IMR-90 (cell line): ENCODE measurements around the gene PROCR. TPM values are rescaled to one million over a fixed set of nuclear protein-coding genes. Genes with fewer than 3 reads are reported as not detected.

Source experiments
- ATAC-seq: fragments of 200-7000 bp; cut with Tn5 transposase; 2 replicates; pipeline ENCODE4 v1.9.1; 2020; ENCODE audit warnings: low read depth, mild to moderate bottlenecking, moderate library complexity
- BruUV-seq: library from RNA; stranded (reverse); fragments of 400-500 nt; replicated peaks from 2 replicates; lab custom pipeline; 2021; lab: Mats Ljungman, UMichigan
- CTCF ChIA-PET: fragments of 300-600 bp; formaldehyde crosslinking; extraction: SDS; loops from one replicate; lab custom pipeline; 2021; ENCODE audit warnings: antibody characterized with exemption; lab: Yijun Ruan, JAX
- POLR2A ChIA-PET: fragments of 300-600 bp; sonication (Branson Sonifier 250); formaldehyde crosslinking; loops from one replicate; lab custom pipeline; 2022; ENCODE audit warnings: antibody characterized with exemption; ENCODE audit not compliant: unreplicated experiment; lab: Charles Lee
- DNase-seq: peaks from one replicate; pipeline ENCODE4 v3.0.0; 2013
- H2AFZ ChIP-seq: replicated peaks from 2 replicates; pipeline ENCODE3; 2013; ENCODE audit warnings: low read length, mild to moderate bottlenecking; ENCODE audit not compliant: poor library complexity
- H2AK5ac ChIP-seq: 2 replicates; pipeline ENCODE4 v1.6.1; 2013; ENCODE audit warnings: low read depth, low read length, inconsistent platforms
- H2AK9ac ChIP-seq: replicated peaks from 2 replicates; pipeline ENCODE3; 2013; ENCODE audit warnings: mild to moderate bottlenecking, low read depth, low read length, moderate library complexity; ENCODE audit not compliant: poor library complexity
- H2BK120ac ChIP-seq: 2 replicates; pipeline ENCODE4 v1.6.1; 2013; ENCODE audit warnings: low read depth, low read length, inconsistent platforms
- H2BK15ac ChIP-seq: 3 replicates; pipeline ENCODE4 v1.6.1; 2013; ENCODE audit warnings: low read depth, low read length, inconsistent platforms
- H2BK20ac ChIP-seq: 2 replicates; pipeline ENCODE4 v1.6.1; 2013; ENCODE audit warnings: low read depth, mild to moderate bottlenecking, inconsistent platforms, low read length, moderate library complexity
- H2BK5ac ChIP-seq: 2 replicates; pipeline ENCODE4 v1.6.1; 2013; ENCODE audit warnings: mild to moderate bottlenecking, low read depth, low read length, inconsistent platforms; ENCODE audit not compliant: poor library complexity, severe bottlenecking
- H3K14ac ChIP-seq: replicated peaks from 2 replicates; pipeline ENCODE4 v1.6.1; 2013; ENCODE audit warnings: low read depth, low read length, inconsistent platforms
- H3K18ac ChIP-seq: 2 replicates; pipeline ENCODE4 v1.6.1; 2013; ENCODE audit warnings: low read depth, low read length, control low read depth
- H3K23ac ChIP-seq: 2 replicates; pipeline ENCODE4 v1.6.1; 2013; ENCODE audit warnings: low read depth, low read length, inconsistent platforms
- H3K27ac ChIP-seq: 2 replicates; pipeline ENCODE4 v1.5.1; 2013; ENCODE audit warnings: mild to moderate bottlenecking, control low read depth, low read length; ENCODE audit not compliant: insufficient read depth
- H3K27me3 ChIP-seq: 2 replicates; pipeline ENCODE4 v1.6.1; 2013; ENCODE audit warnings: low read length; ENCODE audit not compliant: control insufficient read depth, insufficient read depth
- H3K36me3 ChIP-seq: 2 replicates; pipeline ENCODE4 v1.6.1; 2013; ENCODE audit warnings: low read length, mixed read lengths; ENCODE audit not compliant: control insufficient read depth, insufficient read depth
- H3K4ac ChIP-seq: 2 replicates; pipeline ENCODE4 v1.6.1; 2013; ENCODE audit warnings: low read depth, low read length, inconsistent platforms
- H3K4me1 ChIP-seq: 2 replicates; pipeline ENCODE4 v1.6.1; 2013; ENCODE audit warnings: low read length, mixed read lengths; ENCODE audit not compliant: control insufficient read depth, insufficient read depth
- H3K4me2 ChIP-seq: 2 replicates; pipeline ENCODE4 v1.6.1; 2013; ENCODE audit warnings: low read depth, mild to moderate bottlenecking, control low read depth, low read length, moderate library complexity
- H3K4me3 ChIP-seq: 2 replicates; pipeline ENCODE4 v1.5.1; 2013; ENCODE audit warnings: low read depth, mild to moderate bottlenecking, control low read depth, low read length, moderate library complexity; ENCODE audit not compliant: insufficient read depth
- H3K56ac ChIP-seq: 2 replicates; pipeline ENCODE4 v1.6.1; 2013; ENCODE audit warnings: low read length, inconsistent platforms; ENCODE audit not compliant: insufficient read depth; ENCODE audit errors: extremely low read depth
- H3K79me1 ChIP-seq, 2 experiments: 2 replicates each; pipeline ENCODE4 v1.6.1; 2013; ENCODE audit warnings: low read length in 2 of 2, inconsistent platforms in 1 of 2, low read depth in 1 of 2
- H3K9ac ChIP-seq: 2 replicates; pipeline ENCODE4 v1.6.1; 2013; ENCODE audit warnings: low read depth, low read length, control low read depth
- H3K9me1 ChIP-seq: 2 replicates; pipeline ENCODE4 v1.6.1; 2013; ENCODE audit warnings: low read length, inconsistent platforms; ENCODE audit not compliant: insufficient read depth
- H3K9me3 ChIP-seq: 2 replicates; pipeline ENCODE4 v1.6.1; 2013; ENCODE audit warnings: low read length; ENCODE audit not compliant: control insufficient read depth, insufficient read depth
- H4K20me1 ChIP-seq: 2 replicates; pipeline ENCODE4 v1.6.1; 2013; ENCODE audit warnings: low read length, inconsistent platforms; ENCODE audit not compliant: insufficient read depth
- H4K5ac ChIP-seq: 2 replicates; pipeline ENCODE4 v1.6.1; 2013; ENCODE audit warnings: mild to moderate bottlenecking, low read depth, low read length, control low read depth
- H4K8ac ChIP-seq, 2 experiments: 2 replicates each; pipeline ENCODE4 v1.6.1; 2013; ENCODE audit warnings: low read depth in 2 of 2, low read length in 2 of 2, control low read depth in 1 of 2, inconsistent platforms in 1 of 2
- H4K91ac ChIP-seq: 2 replicates; pipeline ENCODE4 v1.6.1; 2013; ENCODE audit warnings: low read depth, low read length, inconsistent platforms; ENCODE audit not compliant: insufficient read depth
- BHLHE40 ChIP-seq: fragments of 150-350 bp; IDR thresholded peaks from 2 replicates; pipeline ENCODE4 v1.6.1; 2016; ENCODE audit warnings: mild to moderate bottlenecking, low read depth, low read length
- CEBPB ChIP-seq: IDR thresholded peaks from 2 replicates; pipeline ENCODE4 v1.6.1; 2012; ENCODE audit warnings: low read depth, low read length, improper control_type of control experiment
- CHD1 ChIP-seq: IDR thresholded peaks from 2 replicates; pipeline ENCODE4 v1.6.1; 2012; ENCODE audit warnings: low read depth, low read length, improper control_type of control experiment
- ELK1 ChIP-seq: fragments of 150-350 bp; IDR thresholded peaks from 2 replicates; pipeline ENCODE4 v1.6.1; 2016; ENCODE audit warnings: low read depth, mild to moderate bottlenecking, low read length, moderate library complexity, borderline replicate concordance
- FOS ChIP-seq: fragments of 150-350 bp; IDR thresholded peaks from 2 replicates; pipeline ENCODE4 v1.6.1; 2016; ENCODE audit warnings: low read depth, low read length
- MAFK ChIP-seq: IDR thresholded peaks from 2 replicates; pipeline ENCODE4 v1.6.1; 2012; ENCODE audit warnings: low read depth, low read length, improper control_type of control experiment
- MAZ ChIP-seq: IDR thresholded peaks from 2 replicates; pipeline ENCODE4 v1.6.1; 2012; ENCODE audit warnings: low read depth, mild to moderate bottlenecking, low read length, improper control_type of control experiment, moderate library complexity, borderline replicate concordance
- MXI1 ChIP-seq: IDR thresholded peaks from 2 replicates; pipeline ENCODE4 v1.6.1; 2012; ENCODE audit warnings: low read depth, mild to moderate bottlenecking, low read length, moderate library complexity, borderline replicate concordance
- NFE2L2 ChIP-seq: fragments of 150-350 bp; IDR thresholded peaks from 2 replicates; pipeline ENCODE4 v1.6.1; 2016; ENCODE audit warnings: low read depth, mild to moderate bottlenecking, low read length
- POLR2A ChIP-seq: IDR thresholded peaks from 2 replicates; pipeline ENCODE4 v1.6.1; 2012; ENCODE audit warnings: mild to moderate bottlenecking, low read depth, low read length
- RAD21 ChIP-seq: IDR thresholded peaks from 2 replicates; pipeline ENCODE4 v1.6.1; 2012; ENCODE audit warnings: low read length, improper control_type of control experiment
- RCOR1 ChIP-seq: IDR thresholded peaks from 2 replicates; pipeline ENCODE4 v1.6.1; 2012; ENCODE audit warnings: mild to moderate bottlenecking, low read length, improper control_type of control experiment; ENCODE audit not compliant: insufficient replicate concordance
- RFX5 ChIP-seq: IDR thresholded peaks from 2 replicates; pipeline ENCODE4 v1.8.0; 2012; ENCODE audit warnings: low read depth, mild to moderate bottlenecking, low read length, moderate library complexity
- SMC3 ChIP-seq: fragments of 150-350 bp; IDR thresholded peaks from 2 replicates; pipeline ENCODE4 v1.6.1; 2016; ENCODE audit warnings: low read depth, mild to moderate bottlenecking, antibody characterized with exemption, low read length, moderate library complexity
- USF2 ChIP-seq: fragments of 150-350 bp; IDR thresholded peaks from 2 replicates; pipeline ENCODE4 v1.6.1; 2017; ENCODE audit warnings: mild to moderate bottlenecking, antibody characterized with exemption, low read length, low read depth
- WGBS, 2 experiments: methylation state at CpG; one replicate each; pipeline versions ENCODE4 v1.1.5 to v1.1.7; 2013; ENCODE audit warnings: missing lambda C conversion rate in 2 of 2; ENCODE audit not compliant: insufficient read length in 1 of 2; ENCODE audit errors: extremely low coverage in 2 of 2; 5-methylcytosine and 5-hydroxymethylcytosine counted together
- dilution Hi-C: fragments of 300-500 bp; cut with HindIII; formaldehyde crosslinking; loops from one replicate; pipeline ENCODE4 v1.14.3; 2018; ENCODE audit warnings: low sequenced_read_pairs; ENCODE audit not compliant: unreplicated experiment
- in situ Hi-C: fragments of 300-500 bp; cut with MboI; formaldehyde crosslinking; loops from 3 replicates; pipeline ENCODE4 v1.14.3; 2019; ENCODE audit warnings: low sequenced_read_pairs, inconsistent platforms, mixed read lengths
- intact Hi-C: fragments of 100-400 bp; cut with micrococcal nuclease; formaldehyde crosslinking; loops from 2 replicates; pipeline ENCODE4 v1.10.0; 2022
- polyA plus RNA-seq, 3 experiments: library from polyadenylated mRNA; depleted of rRNA; stranded (reverse); fragments of >200 nt; gene quantifications; 2 replicates each; pipeline ENCODE4 v1.2.3, GENCODE V29; 2012; ENCODE audit warnings: low replicate concordance in 1 of 3
- total RNA-seq: library from RNA; depleted of rRNA; stranded (reverse); fragments of >200 nt; gene quantifications from 2 replicates; pipeline ENCODE4 v1.2.3, GENCODE V29; 2012
- TF ChIP-seq, protein P1 (sequence below): conservative IDR thresholded peaks from 2 replicates; pipeline ENCODE4 v1.5.1; 2012; ENCODE audit warnings: mild to moderate bottlenecking, low read depth, low read length, improper control_type of control experiment

PROCR gene
- total and polyA plus RNA-seq, 2 of the 4 experiments (the other 2 are of a cell fraction) = 36.4 to 41.9 TPM

DNA sequence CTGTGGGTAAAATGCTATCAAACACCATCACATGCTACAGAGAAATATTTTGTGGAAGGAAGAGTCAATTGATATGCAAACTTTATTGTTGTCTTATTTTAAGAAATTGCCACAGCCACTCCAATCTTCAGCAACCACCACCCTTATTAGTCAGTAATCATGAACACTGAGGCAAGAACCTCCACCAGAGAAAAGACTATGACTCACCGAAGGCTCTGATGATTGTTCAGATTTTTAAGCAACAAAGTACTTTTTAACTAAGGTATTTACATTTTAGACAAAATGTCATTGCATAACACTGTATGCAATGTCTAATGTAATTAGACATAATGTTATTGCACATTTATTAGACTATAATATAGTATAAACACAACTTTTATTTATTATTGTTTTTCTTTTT lies 28.4 kb downstream of the PROCR start:
- no peak overlapping the region for H2AK9ac ChIP-seq
- peak overlapping the region; percentile 65 for H2BK5ac ChIP-seq
- ATAC-seq (peak; percentile 93), DNase-seq (peak; percentile 87)
- intact Hi-C loops (loop anchor here (10.0 kb wide), 1 partner anchor 325 kb away; the partner anchor contains the start of genes ACSS2 and GGT7), in situ Hi-C loops (loop anchor here (10.0 kb wide), 1 partner anchor 55 kb away; the partner anchor contains the start of gene EDEM2), dilution Hi-C loops (no loop called here)
- H3K4me2 ChIP-seq = peak overlapping the region; percentile 32; the same call in 1 of the 2 replicates
- H3K14ac ChIP-seq = no peak overlapping the region
- no CpG with 5 or more reads among the region's 1 CpG for WGBS, 2 experiments
- H4K5ac ChIP-seq = no peak overlapping the region
- no peak overlapping the region for H3K23ac ChIP-seq
- no peak overlapping the region for H3K4ac ChIP-seq
- no peak overlapping the region for H2AK5ac ChIP-seq
- H4K91ac ChIP-seq = no peak overlapping the region
- H4K20me1 ChIP-seq = 0 out of 2 replicates have a peak, but pooled peaks cover 4% of the 10 kb centered on the region
- no peak overlapping the region for H3K18ac ChIP-seq
- H3K9me1 ChIP-seq = no peaks in the 10 kb centered on the region
- H3K9ac ChIP-seq = no peak overlapping the region
- no peaks in the 10 kb centered on the region for H3K79me1 ChIP-seq
- H4K8ac ChIP-seq = no peak overlapping the region
- H3K36me3 ChIP-seq = no peaks in the 10 kb centered on the region
- TF ChIP-seq RAD21 (no peak), RCOR1 (no peak), ELK1 (no peak), BHLHE40 (peak; percentile 45; the same call in 1 of the 2 replicates), POLR2A (no peak), NFE2L2 (no peak), USF2 (no peak), MAFK (no peak), CHD1 (no peak), MAZ (no peak), RFX5 (no peak), FOS (peak; percentile 93), MXI1 (no peak), SMC3 (no peak), CEBPB (peak; percentile 84)
- TF ChIP-seq, protein P1, sequence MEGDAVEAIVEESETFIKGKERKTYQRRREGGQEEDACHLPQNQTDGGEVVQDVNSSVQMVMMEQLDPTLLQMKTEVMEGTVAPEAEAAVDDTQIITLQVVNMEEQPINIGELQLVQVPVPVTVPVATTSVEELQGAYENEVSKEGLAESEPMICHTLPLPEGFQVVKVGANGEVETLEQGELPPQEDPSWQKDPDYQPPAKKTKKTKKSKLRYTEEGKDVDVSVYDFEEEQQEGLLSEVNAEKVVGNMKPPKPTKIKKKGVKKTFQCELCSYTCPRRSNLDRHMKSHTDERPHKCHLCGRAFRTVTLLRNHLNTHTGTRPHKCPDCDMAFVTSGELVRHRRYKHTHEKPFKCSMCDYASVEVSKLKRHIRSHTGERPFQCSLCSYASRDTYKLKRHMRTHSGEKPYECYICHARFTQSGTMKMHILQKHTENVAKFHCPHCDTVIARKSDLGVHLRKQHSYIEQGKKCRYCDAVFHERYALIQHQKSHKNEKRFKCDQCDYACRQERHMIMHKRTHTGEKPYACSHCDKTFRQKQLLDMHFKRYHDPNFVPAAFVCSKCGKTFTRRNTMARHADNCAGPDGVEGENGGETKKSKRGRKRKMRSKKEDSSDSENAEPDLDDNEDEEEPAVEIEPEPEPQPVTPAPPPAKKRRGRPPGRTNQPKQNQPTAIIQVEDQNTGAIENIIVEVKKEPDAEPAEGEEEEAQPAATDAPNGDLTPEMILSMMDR = no peak
- no peak overlapping the region for H2BK15ac ChIP-seq
- no peak overlapping the region for H3K56ac ChIP-seq
- no peak overlapping the region for H3K4me3 ChIP-seq
- no peak overlapping the region for H2BK120ac ChIP-seq
- H3K9me3 ChIP-seq = peaks cover 15% of the 10 kb centered on the region
- H3K27me3 ChIP-seq = no peaks in the 10 kb centered on the region
- peaks cover 2% of the 10 kb centered on the region; the same call in 1 of the 2 replicates for H3K4me1 ChIP-seq
- no peak overlapping the region for H2AFZ ChIP-seq
- H3K27ac ChIP-seq = no peak overlapping the region
- no TSS peak for BruUV-seq
- ChIA-PET CTCF (no interaction called here), POLR2A (no interaction called here)
- no peak overlapping the region for H2BK20ac ChIP-seq
